Kidney glomerular epithelial cell (primary cell): Measurements from ENCODE around the gene VPS4B.
"Not testable (repeated sequence)": the region's sequence is repeated elsewhere in the genome, so short reads cannot be mapped to it uniquely, and the experiment has no call there.

ENCODE experiments used
- DNase-seq: peaks from one replicate; lab custom pipeline; 2025; lab: John Stamatoyannopoulos, UW

Gene VPS4B

GRCh38 chr18:63422087-63422863, at the start of gene VPS4B:
Gene VPS4B, minus strand, starts transcription at chr18:63422476. Its CDS starts 217 bp downstream, at chr18:63422259.
- peak; percentile 99 for DNase-seq

- no peak for DNase-seq
Measured at GRCh38 chr18:63470751-63471150, 48.5 kb upstream of the VPS4B start.

GRCh38 chr18:63468575-63468974, 46.3 kb upstream of the VPS4B start:
- DNase-seq = no peak

GRCh38 chr18:63467699-63468098, 45.4 kb upstream of the VPS4B start:
- no peak for DNase-seq

- DNase-seq = no peak
Measured at GRCh38 chr18:63465059-63465458, 42.8 kb upstream of the VPS4B start.

- no peak for DNase-seq
Measured at GRCh38 chr18:63464434-63464833, 42.2 kb upstream of the VPS4B start.

GRCh38 chr18:63460414-63460813, 38.1 kb upstream of the VPS4B start:
- no peak for DNase-seq

GRCh38 chr18:63457977-63458376, 35.7 kb upstream of the VPS4B start:
- no peak for DNase-seq

- DNase-seq = no peak
Measured at GRCh38 chr18:63454497-63454896, 32.2 kb upstream of the VPS4B start.

- not testable (repeated sequence) for DNase-seq
Measured at GRCh38 chr18:63452751-63453150, 30.5 kb upstream of the VPS4B start.

- no peak for DNase-seq
Measured at GRCh38 chr18:63451799-63452660, 29.8 kb upstream of the VPS4B start.

GRCh38 chr18:63449426-63449825, 27.1 kb upstream of the VPS4B start:
- DNase-seq = no peak

GRCh38 chr18:63447066-63447465, 24.8 kb upstream of the VPS4B start:
- no peak for DNase-seq

GRCh38 chr18:63446266-63446665, 24.0 kb upstream of the VPS4B start:
- no peak for DNase-seq

- DNase-seq = no peak
Measured at GRCh38 chr18:63445037-63445436, 22.8 kb upstream of the VPS4B start.

- no peak for DNase-seq
Measured at GRCh38 chr18:63444580-63444979, 22.3 kb upstream of the VPS4B start.

- DNase-seq = no peak
Measured at GRCh38 chr18:63443829-63444228, 21.6 kb upstream of the VPS4B start.

GRCh38 chr18:63440881-63441280, 18.6 kb upstream of the VPS4B start:
- no peak for DNase-seq

- peak; percentile 27 for DNase-seq
Measured at GRCh38 chr18:63440219-63440618, 17.9 kb upstream of the VPS4B start.

GRCh38 chr18:63439334-63439733, 17.1 kb upstream of the VPS4B start:
- peak; percentile 50 for DNase-seq

- no peak for DNase-seq
Measured at GRCh38 chr18:63438181-63438580, 15.9 kb upstream of the VPS4B start.

- DNase-seq = no peak
Measured at GRCh38 chr18:63433334-63433866, 11.1 kb upstream of the VPS4B start.

- no peak for DNase-seq
Measured at GRCh38 chr18:63431180-63431579, 8.9 kb upstream of the VPS4B start.
